ENCODE measurements around the gene GIPC1.

GRCh38 chr19:14441041-14441938 is 54.6 kb downstream of the GIPC1 start:
- TF ChIP-seq CTCF (IDR thresholded peaks at IDR 0.05), result no peak
- TF ChIP-seq POLR2A (IDR thresholded peaks at IDR 0.05), result no peak

Measured in right lobe of liver (tissue), 4 donors.